ENCODE data around the gene RFESD. TPM values are rescaled to one million over a fixed set of nuclear protein-coding genes. Genes with fewer than 3 reads are reported as not detected.

The RFESD gene
- total RNA-seq, 4 donors from 2014 or later = 0.11 to 3.6 (median 1.0) TPM

GRCh38 chr5:95626701-95627100, 19.9 kb upstream of the RFESD start:
- DNase-seq = no peak
- H3K9me3 ChIP-seq = no peaks in the 10 kb centered on the region
- peaks cover 0 to 9% (median 9%) of the 10 kb centered on the region in 3 donors for H3K4me1 ChIP-seq
- no peak overlapping the region for H3K27ac ChIP-seq
- 71 to 75% methylated on average over 1 of the region's 1 CpG for WGBS, 2 donors
- TF ChIP-seq, protein P1, sequence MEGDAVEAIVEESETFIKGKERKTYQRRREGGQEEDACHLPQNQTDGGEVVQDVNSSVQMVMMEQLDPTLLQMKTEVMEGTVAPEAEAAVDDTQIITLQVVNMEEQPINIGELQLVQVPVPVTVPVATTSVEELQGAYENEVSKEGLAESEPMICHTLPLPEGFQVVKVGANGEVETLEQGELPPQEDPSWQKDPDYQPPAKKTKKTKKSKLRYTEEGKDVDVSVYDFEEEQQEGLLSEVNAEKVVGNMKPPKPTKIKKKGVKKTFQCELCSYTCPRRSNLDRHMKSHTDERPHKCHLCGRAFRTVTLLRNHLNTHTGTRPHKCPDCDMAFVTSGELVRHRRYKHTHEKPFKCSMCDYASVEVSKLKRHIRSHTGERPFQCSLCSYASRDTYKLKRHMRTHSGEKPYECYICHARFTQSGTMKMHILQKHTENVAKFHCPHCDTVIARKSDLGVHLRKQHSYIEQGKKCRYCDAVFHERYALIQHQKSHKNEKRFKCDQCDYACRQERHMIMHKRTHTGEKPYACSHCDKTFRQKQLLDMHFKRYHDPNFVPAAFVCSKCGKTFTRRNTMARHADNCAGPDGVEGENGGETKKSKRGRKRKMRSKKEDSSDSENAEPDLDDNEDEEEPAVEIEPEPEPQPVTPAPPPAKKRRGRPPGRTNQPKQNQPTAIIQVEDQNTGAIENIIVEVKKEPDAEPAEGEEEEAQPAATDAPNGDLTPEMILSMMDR (IDR thresholded peaks at IDR 0.05) = no peak
- no peak for TF ChIP-seq POLR2A (IDR thresholded peaks at IDR 0.05)
- intact Hi-C loops (cut with DNase I) = no loop called here
- peaks cover 0 to under 1% (median 0%) of the 10 kb centered on the region in 4 donors for H3K27me3 ChIP-seq
- no peak overlapping the region for H3K4me3 ChIP-seq
- no peaks in the 10 kb centered on the region for H3K36me3 ChIP-seq

DNA sequence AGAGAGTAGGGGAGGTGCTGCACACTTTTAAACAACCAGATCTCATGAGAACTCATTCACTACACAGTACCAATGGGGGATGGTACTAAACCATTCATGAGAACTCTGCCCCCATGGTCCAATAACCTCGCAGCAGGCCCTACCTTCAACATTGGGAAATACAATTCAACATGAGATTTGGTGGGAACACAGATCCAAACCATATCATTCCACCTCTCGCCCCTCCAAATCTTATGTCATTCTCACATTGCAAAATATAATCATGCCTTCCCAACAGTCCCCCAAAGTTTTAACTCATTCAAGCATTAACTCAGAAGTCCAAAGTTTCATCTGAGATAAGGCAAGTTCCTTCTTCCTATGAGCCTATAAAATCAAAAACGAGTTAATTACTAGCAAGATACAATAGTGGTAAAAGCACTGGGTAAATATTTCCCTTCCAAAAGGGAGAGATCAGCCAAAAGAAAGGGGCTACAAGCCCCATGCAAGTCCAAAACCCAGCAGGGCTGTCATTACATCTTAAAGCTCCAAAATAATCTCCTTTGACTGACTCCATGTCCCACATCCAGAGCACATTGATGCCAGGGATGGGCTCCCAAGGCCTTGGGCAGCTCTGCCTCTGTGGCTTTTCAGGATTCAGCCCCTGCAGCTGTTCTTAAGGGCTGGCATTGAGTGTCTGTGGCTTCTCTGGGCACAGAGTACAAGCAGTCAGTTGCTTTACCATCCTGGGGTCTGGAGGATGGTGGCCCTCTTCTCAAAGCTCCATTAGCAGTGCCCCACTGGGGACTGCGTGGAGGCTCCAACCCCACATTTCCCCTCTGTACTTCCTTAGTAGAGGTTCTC, 18.4 kb upstream of the RFESD start:
- Histone ChIP-seq H3K27me3 (no peaks in the 10 kb centered on the region), H3K27ac (no peak overlapping the region), H3K4me3 (no peak overlapping the region), H3K9me3 (no peaks in the 10 kb centered on the region), H3K36me3 (no peaks in the 10 kb centered on the region), H3K4me1 (peaks cover 0 to 10% (median 5%) of the 10 kb centered on the region in 3 donors)
- intact Hi-C loops (cut with DNase I) = no loop called here
- DNase-seq = no peak
- 69 to 92% methylated on average over 2 to 4 of the region's 4 CpGs for WGBS, 2 donors
- TF ChIP-seq POLR2A (IDR thresholded peaks at IDR 0.05) = no peak
- TF ChIP-seq, protein P1 (IDR thresholded peaks at IDR 0.05) = no peak

DNA sequence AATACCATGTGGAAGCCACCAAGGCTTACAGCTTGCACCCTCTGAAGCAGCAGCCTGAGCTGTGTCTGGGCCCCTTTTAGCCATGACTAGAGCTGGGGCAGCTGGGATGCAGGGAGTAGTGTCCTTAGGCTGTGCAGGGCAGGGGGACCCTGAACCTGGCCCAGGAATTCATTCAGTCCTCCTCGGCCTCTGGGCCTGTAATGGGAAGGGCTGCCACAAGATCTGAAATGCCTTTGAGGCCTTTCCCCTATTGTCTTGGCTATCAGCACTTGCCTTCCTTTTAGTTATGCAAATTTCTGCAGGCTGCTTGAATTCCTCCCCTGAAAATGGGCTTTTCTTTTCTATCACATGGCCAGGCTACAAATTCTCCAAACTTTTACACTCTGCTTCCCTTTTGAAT, 17.6 kb upstream of the RFESD start:
- DNase-seq = no peak
- peaks cover 0 to 10% (median 5%) of the 10 kb centered on the region in 3 donors for H3K4me1 ChIP-seq
- no peak for TF ChIP-seq POLR2A (IDR thresholded peaks at IDR 0.05)
- TF ChIP-seq, protein P1 (IDR thresholded peaks at IDR 0.05) = no peak
- no peak overlapping the region for H3K4me3 ChIP-seq
- H3K27me3 ChIP-seq = no peaks in the 10 kb centered on the region
- intact Hi-C loops (cut with DNase I) = no loop called here
- no peak overlapping the region for H3K27ac ChIP-seq
- H3K36me3 ChIP-seq = no peaks in the 10 kb centered on the region
- WGBS, 2 donors = 75 to 80% methylated on average over 1 of the region's 1 CpG
- no peaks in the 10 kb centered on the region for H3K9me3 ChIP-seq

DNA sequence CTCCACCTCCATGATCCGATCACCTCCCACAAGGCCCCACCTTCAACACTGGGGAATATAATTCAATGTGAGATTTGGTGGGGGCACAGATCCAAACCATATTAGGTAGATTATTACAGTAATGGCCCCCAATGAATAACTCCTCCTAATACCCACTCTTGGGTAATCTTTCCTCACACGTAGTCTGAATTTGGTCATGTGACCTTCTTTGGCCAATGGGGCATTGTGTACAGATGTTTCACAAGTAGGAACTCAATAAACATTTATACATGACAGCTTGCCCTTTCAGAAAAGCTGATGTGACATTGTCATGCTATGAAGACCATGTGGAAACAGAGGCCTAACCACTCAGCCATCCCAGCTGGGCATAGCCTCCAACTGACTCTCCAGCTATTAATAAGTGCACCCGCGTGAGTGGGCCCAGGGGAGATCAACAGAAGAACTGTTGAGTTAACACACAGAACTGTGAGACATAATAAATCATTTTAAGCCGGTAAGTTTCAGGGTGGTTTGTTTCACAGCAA, 16.1 kb upstream of the RFESD start:
- peaks cover 0 to 6% (median 0%) of the 10 kb centered on the region in 4 donors for H3K27me3 ChIP-seq
- H3K9me3 ChIP-seq = no peaks in the 10 kb centered on the region
- H3K36me3 ChIP-seq = no peaks in the 10 kb centered on the region
- H3K27ac ChIP-seq = no peak overlapping the region
- H3K4me1 ChIP-seq = peaks cover 0 to 10% (median 5%) of the 10 kb centered on the region in 3 donors
- WGBS, 2 donors = 90 to 91% methylated on average over 5 of the region's 5 CpGs
- TF ChIP-seq, protein P1 (IDR thresholded peaks at IDR 0.05) = no peak
- no peak for TF ChIP-seq POLR2A (IDR thresholded peaks at IDR 0.05)
- intact Hi-C loops (cut with DNase I) = no loop called here
- H3K4me3 ChIP-seq = no peak overlapping the region
- no peak for DNase-seq

- intact Hi-C loops (cut with DNase I) = no loop called here
- no peaks in the 10 kb centered on the region for H3K36me3 ChIP-seq
- H3K27ac ChIP-seq = no peak overlapping the region
- H3K4me3 ChIP-seq = no peak overlapping the region
- peaks cover 0 to 10% (median 5%) of the 10 kb centered on the region in 3 donors for H3K4me1 ChIP-seq
- H3K27me3 ChIP-seq = peaks cover 0 to 6% (median 0%) of the 10 kb centered on the region in 4 donors
- no peak for DNase-seq
- 19 to 36% methylated on average over 2 of the region's 2 CpGs for WGBS, 2 donors
- H3K9me3 ChIP-seq = no peaks in the 10 kb centered on the region
- TF ChIP-seq POLR2A (IDR thresholded peaks at IDR 0.05) = no peak
- TF ChIP-seq, protein P1 (IDR thresholded peaks at IDR 0.05) = no peak
Measured at GRCh38 chr5:95631255-95631958, 15.2 kb upstream of the RFESD start.
